Coronary artery (tissue), 2 donors: ENCODE results near the gene SLC43A1.

ENCODE experiments used
- DNase-seq: peaks from one replicate; pipeline ENCODE4 v3.0.0-alpha.2; 2017; ENCODE audit warnings: low spot score
- H3K27ac ChIP-seq, 2 donors: fragments of 200-600 bp; sonication (generic); one replicate each; pipeline ENCODE4 v1.5.1; 2016 to 2019
- H3K4me3 ChIP-seq: fragments of 200-600 bp; sonication (generic); 2 replicates; pipeline ENCODE4 v1.5.1; 2016; ENCODE audit warnings: mild to moderate bottlenecking, moderate library complexity
- TF ChIP-seq, protein P1 (sequence below): fragments of 200-600 bp; sonication (generic); IDR thresholded peaks from one replicate; pipeline ENCODE4 v1.5.1; 2019; ENCODE audit warnings: antibody characterized with exemption

SLC43A1 gene

DNA sequence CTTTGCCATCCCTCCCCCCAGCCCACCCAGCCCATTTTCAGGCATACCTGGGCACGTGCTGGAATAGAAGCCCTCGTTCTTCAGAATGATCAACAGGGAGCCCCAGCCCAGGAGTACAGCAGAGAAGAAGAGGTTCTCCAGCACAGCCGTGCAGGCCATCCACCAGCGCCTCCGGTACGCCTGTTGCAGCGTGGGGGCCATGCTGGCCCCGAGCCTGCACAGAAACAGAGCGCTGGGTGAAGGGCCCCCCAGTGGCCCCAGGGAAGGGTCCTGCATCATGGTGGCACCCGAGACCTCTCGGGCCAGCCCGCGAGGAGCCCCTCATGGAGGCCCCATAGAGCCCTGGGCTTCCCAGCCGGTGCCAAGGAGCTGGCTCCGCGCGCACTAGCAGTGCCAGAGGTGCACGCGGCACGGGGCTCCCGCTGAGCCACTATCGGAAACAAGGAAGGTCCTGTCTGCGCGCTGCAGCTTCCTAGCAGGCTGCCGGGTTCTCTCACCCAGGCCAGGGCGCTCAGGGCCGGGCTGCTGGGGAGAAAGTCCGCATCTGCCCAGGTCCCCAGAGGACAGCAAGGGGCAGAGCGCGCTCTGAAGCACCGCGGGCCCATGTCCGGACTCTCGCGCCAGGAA is 1.5 kb downstream of the SLC43A1 start:
- peak overlapping the region; percentile 98 for H3K4me3 ChIP-seq
- peak overlapping the region; percentile 65 to 79 for H3K27ac ChIP-seq
- no peak for DNase-seq
- TF ChIP-seq, protein P1, sequence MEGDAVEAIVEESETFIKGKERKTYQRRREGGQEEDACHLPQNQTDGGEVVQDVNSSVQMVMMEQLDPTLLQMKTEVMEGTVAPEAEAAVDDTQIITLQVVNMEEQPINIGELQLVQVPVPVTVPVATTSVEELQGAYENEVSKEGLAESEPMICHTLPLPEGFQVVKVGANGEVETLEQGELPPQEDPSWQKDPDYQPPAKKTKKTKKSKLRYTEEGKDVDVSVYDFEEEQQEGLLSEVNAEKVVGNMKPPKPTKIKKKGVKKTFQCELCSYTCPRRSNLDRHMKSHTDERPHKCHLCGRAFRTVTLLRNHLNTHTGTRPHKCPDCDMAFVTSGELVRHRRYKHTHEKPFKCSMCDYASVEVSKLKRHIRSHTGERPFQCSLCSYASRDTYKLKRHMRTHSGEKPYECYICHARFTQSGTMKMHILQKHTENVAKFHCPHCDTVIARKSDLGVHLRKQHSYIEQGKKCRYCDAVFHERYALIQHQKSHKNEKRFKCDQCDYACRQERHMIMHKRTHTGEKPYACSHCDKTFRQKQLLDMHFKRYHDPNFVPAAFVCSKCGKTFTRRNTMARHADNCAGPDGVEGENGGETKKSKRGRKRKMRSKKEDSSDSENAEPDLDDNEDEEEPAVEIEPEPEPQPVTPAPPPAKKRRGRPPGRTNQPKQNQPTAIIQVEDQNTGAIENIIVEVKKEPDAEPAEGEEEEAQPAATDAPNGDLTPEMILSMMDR = no peak

DNA sequence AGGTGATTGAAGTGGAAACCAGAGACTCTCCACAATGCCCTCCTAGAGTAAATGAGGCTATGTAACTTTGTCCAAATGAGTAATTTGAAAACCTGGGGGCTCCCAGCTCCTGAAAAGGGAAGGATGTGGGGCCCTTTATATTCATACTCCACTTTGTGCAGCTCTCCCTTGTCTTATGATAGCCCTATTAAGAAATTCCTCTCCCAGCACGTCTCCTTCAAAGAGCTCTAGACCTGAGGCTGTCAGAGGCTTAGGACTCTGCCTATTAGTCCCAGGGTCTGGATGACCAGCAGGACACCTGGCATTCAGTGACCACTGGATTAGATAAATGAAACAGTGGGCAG is 2.1 kb downstream of the SLC43A1 start:
- TF ChIP-seq, protein P1 = no peak
- Histone ChIP-seq H3K27ac (peak overlapping the region in 1 of 2 donors; percentile 79), H3K4me3 (peak overlapping the region; percentile 98)
- DNase-seq = no peak

DNA sequence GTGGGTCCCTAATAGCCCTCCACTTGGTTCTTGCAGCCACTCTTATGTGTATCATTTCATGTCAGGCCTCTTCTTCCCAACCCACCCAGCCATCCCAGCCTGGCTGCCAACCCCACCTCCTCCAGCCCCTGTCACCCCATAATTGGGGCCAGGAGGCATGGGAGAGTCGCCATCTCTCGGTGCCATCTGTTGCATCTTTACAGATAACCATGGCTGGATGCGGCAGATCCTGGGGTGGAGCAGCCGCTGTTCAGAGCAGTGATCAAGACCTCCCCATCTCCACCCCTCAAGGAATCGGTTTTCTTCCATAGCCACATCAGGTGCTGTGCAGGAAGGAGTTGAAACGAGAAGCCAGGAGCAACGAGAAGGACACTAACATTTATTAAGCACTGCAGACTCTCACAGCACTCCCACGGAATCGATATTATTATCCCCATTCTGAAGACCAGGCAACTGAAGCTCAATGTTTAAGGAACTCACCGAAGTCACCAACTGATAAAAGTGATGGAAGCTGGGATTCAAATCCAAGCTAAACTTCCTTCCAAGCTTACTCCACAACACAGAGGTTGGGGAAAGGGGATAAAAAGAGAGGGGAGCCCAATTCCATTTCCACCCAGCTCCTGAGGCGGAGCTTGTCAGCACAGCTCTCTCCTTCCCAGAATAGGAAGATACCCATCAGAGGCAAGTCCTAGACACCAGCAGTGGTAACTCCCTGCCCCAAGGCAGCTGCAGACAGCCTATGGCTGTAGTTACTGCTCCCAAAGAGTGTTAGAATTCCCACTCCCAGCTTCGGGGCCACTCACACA is 2.7 kb downstream of the SLC43A1 start:
- TF ChIP-seq, protein P1 = no peak
- Histone ChIP-seq H3K27ac (peak overlapping the region in 1 of 2 donors; percentile 79), H3K4me3 (no peak overlapping the region)
- no peak for DNase-seq

DNA sequence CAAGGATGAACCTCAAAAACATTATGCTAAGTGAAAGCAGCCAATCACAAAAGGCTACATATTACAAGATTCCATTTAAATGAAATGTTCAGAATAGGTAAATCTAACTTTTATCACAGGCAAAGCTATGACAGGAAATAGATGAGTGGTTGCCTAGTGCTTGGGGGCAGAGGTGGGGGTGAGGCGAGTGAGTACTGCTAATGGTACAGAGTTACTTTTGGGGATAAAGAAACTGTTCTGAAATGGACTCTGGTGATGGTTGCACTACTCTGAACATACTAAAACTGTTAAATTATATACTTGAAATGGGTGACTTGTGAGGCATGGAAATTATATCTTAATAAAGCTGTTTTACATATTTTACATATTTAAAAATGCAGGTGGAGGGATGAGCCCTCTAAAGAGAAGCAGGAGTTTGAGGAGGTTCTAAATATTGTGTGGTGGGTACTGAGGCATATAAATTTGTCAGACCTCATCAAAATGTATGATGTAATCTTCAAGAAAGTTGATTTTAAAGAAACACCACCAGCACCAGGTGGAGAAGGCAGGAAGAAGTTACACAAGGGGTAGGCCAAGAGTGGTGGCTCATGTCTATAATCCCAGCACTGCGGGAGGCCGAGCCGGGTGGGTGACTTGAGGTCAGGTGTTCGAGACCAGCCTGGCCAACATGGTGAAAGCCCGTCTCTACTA is 3.6 kb downstream of the SLC43A1 start:
- no peak for DNase-seq
- Histone ChIP-seq H3K27ac (no peak overlapping the region), H3K4me3 (no peak overlapping the region)
- TF ChIP-seq, protein P1 = no peak

DNA sequence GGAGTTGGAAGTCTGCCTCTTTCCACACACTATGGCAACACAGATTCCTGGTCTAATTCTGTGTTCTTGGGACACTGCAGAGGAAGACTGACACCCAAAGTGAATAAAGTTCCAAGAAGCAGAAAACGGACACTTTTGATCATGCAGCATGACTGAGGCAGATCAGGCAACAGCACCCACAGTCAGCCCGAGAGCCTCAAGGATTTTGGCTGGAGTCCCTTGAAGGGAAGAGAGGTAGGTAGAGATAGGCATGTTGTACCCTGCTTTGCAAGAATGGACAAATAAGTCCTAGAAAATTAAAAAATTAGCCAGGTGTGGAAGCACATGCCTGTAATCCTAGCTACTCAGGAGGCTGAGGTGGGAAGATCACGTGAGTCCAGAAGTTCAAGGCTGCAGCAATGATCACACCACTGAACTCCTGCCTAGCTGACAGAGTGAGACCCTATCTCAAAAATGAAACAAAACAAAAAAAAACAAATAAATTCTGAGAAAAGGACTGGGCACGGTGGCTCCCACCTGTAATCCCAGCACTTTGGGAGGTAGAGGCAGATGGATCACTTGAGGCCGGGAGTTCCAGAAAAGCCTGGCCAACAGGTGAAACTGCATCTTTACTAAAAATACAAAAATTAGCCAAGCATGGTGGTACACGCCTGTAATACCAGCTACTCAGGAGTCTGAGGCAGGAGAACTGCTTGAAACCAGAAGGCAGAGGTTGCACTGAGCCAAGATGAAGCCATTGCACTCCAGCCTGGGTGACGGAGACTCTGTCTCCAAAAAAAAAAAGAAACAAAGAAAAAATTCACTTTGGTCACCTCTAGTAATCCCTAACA is 6.9 kb downstream of the SLC43A1 start:
- Histone ChIP-seq H3K4me3 (no peak overlapping the region), H3K27ac (no peak overlapping the region)
- TF ChIP-seq, protein P1 = no peak
- no peak for DNase-seq

DNA sequence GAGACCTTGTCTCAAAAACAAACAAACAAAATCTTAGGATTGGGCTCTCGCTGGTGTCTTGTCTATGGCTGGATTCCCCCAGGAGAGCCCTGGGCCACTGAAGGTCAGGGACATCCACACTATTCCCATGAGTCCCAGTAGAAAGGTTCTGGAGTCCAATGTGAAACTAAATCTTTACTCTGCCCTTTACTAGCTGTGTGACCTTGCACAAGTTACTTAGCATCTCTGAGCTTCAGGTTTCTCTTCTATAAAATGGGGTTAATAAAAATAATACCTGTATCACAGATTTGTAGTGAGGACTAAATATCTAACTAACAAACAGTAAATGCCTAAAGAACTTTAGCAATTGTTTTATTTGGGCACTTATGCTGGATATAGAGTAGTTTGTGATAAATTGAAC is 9.0 kb downstream of the SLC43A1 start:
- TF ChIP-seq, protein P1 = no peak
- Histone ChIP-seq H3K4me3 (no peak overlapping the region), H3K27ac (no peak overlapping the region)
- DNase-seq = no peak
